GM21737 (cell line): ENCODE data around the gene KCNK5.

ENCODE experiments used
- ATAC-seq: cut with Tn5 transposase; IDR thresholded peaks from one replicate; pipeline ENCODE4 v1.9.1; 2021; ENCODE audit warnings: mild to moderate bottlenecking, moderate library complexity; ENCODE audit not compliant: unreplicated experiment

KCNK5 gene

DNA sequence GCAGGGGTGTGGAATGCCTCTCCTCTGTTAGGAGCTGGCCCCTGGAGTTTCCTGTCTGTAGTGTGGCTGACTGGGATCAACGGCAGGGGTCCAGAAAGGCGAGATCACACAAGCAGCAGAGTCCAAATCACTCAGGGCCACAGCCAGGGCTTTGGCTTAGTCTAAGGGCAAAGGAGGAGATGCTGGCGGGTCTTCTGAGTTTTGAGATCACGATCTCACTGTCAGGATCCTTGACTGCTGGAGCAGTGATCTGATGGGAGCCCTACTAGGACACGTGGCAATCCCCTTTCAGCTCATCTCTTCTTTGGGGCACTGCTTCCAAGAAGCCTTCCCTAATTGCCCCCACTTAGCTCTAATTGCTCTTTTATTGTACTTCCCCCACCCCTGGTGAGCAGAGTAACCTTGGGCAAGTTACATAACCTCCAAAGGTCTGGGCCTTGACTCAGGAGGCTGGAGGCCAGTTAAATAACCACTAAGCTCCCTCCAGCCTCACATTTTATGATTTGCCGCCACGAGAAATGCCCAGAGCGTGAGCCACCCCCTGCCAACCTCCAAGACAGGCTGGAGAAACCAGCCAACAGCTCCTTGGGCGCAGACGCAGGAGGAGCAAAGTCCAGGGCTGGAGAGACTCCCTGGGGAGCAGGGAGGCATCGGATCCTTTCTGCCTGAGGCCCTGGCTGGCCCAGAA lies 12.0 kb downstream of the KCNK5 start:
- ATAC-seq: no peak

DNA sequence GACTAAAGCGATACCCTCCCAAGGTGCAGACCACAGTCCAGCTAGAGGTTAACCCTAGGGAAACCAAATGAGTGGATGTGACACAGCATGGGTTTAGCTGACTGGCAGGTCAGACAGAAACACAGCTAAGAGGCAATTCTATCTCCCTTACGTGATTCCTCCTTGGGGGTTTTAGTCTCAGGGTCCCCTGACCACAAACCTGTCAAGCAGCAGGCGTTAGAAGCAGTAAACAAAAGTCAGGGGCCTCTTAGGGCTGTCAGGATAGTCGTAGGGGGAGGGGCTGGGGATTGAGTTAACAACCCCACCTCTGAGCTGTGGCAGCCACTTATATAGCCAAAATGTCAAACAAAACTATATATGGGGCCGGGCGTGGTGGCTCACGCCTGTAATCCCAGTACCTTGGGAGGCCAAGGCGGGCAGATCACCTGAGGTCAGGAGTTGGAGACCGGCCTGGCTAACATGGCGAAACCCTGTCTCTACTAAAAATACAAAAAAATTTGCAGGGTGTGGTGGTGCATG lies 13.6 kb downstream of the KCNK5 start:
- no peak for ATAC-seq

DNA sequence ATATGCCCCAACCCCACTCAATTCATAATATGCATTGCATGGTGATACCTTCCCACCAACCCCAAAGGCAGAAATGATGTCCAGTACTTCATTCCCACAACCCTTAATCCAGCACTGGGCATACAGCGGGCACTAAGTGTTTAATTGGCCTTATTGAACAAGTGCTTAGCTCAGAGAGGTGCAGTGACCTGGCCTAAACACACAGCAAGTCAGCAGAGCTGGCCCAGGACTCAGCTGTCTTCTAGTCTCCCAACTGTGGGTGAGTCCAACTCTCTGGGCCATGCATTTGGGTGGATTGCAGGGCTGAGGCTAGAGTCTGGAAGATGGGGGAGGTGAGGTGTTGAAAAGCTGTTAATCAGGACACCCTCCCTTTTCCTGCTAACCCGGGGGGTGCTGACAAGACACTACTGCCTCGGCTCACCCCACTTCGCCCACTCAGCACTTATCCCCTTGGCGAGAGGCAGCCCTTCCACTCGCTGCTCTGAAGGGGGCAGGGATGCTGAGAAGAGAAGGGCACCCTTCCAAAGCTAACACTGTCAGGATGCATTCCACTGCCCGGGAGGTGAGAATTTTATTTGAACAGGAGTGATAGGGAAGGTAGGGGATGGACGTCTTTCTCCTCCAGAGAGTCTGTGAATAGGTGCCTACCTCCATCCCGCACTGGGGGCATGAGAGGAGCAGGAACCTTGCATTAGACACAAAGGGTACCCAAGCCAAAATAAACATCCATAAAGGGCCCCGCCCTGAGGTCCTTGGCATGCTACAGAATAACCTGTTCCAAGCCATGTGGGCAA lies 14.2 kb downstream of the KCNK5 start:
- ATAC-seq: no peak

DNA sequence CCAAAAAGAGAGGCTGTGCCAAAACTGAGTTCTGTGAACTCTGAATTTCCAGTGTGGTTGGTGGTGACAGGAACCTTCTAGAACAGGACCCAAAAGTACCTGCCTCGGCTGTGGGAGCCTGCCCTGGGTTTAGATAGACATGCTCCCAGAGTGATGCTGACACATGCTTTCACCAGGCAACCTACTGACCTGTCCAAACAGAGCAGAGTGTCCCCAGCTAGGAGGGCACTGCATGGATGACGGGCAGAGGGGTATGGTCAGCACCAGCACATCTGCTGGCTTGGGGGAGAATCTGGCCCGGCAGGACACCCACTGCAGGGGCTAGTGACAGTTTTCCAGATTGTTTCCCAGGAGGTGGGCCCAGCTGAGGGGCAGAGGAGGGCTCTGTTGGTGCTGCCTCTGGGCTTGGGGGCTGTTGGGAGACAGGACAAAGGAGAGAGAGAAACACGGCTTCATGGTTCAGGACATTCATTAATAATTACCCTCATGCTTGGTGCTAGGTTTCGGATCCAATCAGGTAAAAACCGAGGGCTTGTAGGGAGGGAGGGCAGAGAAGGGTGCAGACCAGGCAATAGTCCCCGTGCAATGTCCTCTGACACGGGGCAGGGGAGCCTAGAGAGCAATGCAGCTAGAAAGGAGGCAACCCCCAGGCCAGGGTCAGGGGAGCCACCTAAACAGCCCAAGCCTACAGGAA lies 15.0 kb downstream of the KCNK5 start:
- no peak for ATAC-seq

DNA sequence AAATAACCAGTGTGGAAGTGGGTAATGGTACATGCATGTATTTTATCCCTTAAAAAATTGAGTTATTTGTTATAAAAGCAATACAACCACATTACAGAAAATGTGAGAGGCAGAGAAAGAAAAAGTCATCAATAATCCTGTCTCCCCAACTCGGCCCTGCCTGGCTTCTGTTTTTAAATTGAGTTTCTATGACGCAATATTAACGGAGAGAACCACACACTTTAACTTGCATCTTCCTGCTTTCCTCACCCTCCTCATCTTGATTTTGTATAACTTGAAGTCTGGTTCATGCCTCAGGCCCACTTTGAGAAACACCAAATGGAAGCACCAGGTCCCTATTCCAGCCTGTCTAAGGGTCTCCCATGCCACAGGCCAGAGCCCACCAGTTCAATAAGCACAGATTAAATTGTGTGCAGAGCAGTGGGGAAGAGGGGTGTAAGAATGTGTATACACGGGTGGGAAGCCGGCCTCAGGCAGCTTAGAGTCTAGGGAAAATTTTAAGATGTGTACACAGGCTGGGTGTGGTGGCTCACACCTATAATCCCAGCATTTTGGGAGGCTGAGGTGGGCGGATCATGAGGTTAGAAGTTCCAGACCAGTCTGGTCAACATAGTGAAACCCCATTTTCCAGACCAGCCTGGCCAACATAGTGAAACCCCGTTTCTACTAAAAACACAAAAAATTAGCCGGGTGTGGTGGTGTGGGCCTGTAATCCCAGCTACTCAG lies 15.9 kb downstream of the KCNK5 start:
- ATAC-seq: no peak

DNA sequence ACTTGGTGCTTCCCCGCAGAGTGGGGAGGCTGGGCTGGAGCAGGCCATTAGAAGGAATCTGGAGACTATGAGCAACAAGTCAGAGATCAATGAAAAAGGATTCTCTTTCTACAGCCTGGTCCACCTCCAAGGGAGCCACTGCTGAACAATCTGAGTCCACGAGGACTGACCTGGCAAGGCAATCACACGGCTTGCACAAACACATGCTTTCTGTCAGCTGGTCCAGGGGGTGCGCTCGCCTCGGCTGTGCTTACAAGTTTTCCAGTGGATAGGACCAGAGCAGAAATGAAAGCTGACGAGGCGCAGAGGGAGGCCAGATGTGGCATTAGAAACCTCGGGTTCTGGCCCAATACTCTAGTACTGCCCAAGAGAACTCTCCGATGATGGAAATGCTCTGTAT lies 18.1 kb downstream of the KCNK5 start:
- no peak for ATAC-seq

DNA sequence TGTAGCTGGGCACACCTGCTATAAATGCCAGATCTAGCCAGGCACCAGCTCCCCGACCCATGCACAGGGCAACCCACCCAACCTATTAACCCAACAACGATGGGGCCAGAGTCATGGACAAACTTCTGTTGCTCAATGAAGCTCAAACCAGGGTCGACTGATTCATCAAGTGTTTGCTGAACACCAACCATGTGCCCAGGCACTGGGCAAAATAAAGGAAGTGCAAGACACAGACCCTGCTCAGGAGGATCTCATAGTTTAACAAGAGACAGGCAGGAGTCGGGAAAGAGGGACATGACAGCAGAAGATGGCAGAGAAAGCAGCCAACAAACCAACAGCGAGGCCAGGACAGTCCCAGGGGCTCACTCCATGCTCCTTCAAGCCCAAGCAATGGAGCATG lies 18.8 kb downstream of the KCNK5 start:
- ATAC-seq: no peak

DNA sequence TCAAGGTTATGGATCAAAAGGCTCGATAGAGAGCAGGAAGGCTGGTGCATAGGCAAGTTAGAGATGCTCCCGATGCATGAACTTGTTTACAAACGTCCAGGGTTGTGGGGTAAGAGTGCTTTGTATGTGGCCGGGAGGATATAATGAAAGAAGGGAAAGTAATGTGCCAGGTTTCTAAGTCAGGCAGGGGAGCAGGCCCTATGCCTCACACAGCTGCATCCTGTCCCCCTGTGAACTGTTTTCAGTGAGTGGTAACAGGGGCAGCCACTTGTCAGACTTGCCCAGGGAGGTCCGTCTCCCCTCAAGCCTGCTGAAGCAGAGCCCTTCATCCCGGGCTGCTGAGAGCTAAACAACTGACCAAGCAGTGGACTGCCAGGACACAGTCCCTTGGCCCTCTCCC lies 19.4 kb downstream of the KCNK5 start:
- ATAC-seq: no peak

DNA sequence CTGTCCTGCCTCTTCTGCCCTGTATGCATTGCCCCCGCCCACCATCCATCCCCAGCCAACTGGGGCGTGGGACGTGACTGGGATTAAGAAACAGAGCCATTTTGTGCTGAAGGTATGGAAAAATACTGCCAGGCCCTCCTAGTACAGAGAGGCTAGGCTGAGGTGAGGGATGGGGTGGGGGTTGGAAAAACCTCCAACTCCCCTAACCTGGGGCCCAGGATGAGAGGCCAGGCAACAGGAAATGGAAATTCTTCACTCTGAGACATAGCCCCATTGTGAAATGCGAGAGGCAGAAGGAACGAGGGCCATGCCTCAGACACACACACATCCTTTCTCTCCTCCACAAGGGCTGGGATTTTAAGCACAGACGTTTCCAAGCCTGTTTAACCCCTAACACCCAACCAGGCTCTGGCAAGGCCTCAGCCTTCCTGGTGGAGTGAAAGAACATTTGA lies 19.9 kb downstream of the KCNK5 start:
- ATAC-seq: no peak

DNA sequence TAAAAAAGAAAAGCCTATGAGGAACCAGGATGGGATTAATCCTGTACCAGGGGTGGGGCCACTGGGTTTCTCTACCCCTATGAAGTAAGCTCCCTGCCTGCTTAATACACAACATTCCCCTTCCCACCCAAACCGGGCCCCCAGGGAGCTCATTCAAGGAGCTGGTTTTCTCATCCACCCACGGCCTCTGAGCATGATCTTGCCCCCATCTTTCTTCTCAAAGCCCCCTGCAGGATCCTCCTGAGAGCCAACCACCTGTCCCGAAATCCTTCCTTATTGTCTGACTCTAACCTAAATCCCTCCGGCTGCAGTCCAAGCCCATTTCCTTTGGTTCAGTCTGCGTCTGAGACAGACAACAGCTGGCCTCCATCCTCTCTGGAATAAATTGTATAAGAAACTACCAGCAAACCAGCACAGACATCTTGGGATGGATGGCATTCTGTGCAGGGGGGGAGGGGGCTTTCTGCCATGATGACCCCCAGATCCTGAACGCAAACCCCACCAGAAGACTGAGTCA lies 21.0 kb downstream of the KCNK5 start:
- no peak for ATAC-seq

DNA sequence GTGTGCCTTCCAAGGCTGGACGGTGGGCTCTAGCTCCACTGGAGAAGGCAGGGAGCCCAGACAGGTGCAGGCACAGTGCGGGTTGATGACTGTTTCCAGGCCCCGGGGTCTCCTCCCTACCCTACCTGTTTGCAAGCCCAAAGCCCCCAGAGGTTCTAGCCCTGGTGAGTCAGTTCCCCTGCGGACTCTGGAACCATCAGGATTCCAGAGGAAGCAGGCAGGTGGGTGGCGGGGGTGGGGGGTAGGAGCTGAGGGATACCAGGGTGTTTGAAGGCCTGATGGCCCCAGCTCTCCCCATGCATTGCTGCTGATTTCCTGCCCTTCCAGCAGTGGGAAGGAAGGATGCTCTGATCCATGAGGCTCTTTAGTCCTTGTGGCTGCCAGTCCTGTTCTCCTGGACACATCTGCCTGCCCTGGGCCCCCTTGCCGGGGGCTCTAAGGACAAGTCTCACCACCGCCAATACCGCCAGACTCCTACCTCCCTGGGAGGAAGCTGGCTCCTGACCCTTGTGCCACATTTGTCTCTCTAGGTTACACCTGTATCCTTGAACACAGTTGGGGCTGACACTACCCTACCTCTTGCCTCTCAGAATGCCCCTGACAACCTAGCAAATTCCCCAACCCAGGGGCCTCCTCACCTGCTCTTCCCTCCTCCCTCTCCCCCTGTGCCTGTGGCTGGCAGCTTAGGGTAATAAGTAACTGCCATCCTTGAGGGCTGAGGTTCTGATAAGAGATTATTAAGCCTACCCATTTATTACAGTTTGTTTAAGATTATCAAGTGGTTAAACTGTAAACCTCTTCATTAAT lies 21.7 kb downstream of the KCNK5 start:
- ATAC-seq: no peak

DNA sequence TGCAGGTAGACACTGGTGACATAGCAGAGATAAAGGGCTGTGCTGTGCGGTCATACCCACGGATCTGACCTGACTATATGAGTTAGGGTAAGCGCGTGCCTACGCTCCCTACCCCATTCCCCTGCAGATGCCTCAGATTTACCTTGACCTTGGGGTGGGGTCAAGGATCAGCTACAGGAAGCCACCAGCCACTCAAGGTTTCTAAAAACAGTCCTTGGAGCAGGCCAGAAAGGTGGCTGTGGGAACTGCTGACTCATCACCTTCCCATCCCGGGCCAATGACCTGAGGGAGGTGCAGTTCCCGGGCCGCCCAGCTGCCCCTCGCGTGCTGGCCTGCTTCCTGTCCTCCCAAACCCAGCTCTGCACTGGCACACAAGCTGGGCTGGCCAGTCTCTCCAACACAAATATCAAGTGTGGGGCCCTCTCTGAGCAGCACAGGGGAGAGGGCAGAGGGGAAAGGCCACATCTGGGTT lies 23.0 kb downstream of the KCNK5 start:
- ATAC-seq: no peak

DNA sequence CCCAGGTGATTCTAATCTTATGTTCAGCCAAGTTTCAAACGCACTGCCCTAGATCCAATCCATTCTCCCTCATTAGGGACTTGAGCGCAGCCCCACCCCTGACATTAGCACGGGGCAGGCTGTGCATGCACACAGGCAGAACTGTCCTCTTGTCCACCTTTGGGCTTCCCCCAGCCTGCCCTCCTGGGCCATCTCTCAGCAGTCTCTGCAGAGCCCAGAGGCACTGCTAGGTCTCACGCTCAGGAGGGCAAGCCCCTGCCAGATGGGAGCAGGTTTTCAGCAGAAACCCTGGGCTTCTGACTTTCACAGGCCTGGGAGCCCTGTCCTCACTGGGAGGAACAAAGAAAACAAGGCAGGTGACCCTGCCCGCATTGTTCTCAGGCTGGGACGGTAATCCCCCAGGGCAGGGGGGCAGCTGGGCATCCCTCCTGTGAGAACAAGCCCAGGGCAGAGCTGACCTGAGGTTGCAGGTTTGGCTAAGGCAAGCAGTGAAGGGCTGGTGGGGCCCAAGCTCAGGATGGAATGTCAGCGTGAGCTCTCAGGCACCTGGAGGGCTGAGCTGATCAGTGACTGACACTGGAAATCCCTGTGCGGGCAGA lies 24.5 kb downstream of the KCNK5 start:
- ATAC-seq: no peak

DNA sequence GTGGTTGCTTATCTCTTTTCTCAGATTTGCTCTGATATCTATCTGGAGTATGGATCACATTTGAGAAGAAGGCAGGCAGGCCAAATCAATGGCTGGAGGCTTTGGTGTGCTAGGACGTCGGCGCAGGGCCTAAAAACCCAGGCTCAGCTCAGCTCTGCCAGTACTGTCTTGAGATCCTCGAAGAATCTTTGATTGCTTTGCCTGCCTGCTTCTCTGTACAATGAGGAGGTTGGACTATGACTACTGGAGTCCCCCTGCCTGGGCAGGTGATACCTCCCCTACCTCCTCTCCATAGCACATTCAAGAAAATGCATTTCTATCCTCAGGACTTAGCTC lies 25.1 kb downstream of the KCNK5 start:
- no peak for ATAC-seq

DNA sequence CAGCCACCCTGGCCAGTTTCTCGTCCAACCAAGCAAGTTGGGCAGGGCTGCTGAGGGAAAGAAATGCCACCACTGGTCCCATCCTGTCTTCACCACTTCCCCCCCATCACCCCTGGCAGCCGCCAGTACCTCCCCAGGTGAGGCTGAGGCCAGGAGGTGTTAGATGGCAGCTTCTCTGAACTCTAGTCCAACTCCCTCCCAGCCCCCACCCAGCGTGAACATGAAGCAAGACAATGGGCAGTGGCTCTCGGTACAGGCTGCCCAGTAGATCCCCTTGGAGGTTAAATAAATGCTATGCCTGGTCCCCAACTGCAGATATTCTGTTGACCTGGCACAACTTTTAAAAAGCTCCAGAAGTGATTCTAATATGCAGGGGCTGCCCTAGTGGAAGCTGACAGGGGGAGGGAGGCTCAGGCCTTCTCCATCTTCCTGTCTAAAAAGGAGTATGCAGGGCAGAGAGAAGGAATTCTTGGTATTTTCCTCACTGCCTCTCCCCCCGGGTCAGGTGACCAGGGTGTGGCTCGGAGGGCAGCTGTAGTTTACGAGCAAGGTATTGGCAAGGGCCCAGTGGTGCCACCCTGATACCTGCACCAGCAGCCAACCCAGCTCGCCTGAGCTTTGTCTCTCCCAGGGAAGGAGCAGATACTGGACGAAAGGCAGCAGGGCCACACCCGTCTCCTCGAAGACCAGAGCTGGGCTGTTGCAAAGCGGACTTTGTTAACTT lies 25.7 kb downstream of the KCNK5 start:
- ATAC-seq: no peak

DNA sequence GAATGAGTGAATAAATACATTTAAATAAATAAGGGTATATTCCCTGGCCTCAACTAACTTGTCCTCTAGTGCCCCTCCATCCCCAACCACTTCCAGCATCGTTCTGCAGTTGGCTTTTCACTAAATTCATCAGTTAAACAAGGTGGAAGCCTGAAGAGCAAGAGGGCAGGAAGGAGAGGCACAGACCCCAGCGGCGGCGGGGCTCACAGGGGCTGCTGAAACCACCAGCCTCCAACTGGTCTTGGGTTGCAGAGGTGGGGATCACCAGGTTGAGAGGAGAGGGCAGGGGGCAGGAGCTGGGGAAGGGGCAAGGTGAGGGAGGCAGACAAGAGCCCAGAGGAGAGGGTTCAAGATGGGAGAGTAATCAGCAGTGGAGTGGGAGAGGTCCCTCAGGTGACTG lies 27.1 kb downstream of the KCNK5 start:
- no peak for ATAC-seq

DNA sequence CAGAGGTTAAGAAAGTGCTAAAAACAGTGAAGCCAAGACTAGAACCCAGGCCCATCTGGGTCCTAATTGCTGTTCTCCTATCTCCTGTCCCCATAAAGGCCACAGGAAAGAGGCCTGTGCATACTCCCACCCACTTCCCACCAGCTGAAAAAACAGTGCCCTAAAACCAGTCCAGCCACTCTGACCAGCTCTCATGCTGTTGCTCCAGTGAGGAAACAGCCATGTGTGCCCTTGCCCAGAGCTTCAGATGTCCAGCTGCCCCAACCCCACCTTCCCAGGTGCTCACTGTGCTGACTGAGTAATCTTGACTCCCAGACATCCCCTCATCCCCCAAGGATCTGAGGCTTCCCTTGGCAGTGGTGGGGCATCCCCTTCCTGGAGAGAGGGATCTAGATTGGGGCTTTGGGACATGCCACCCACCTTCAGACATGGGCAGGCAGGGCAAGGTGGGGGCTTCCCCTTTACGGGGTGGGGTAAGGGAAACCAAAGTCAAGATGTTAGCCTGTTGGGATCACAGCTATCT lies 28.7 kb downstream of the KCNK5 start:
- ATAC-seq: no peak

DNA sequence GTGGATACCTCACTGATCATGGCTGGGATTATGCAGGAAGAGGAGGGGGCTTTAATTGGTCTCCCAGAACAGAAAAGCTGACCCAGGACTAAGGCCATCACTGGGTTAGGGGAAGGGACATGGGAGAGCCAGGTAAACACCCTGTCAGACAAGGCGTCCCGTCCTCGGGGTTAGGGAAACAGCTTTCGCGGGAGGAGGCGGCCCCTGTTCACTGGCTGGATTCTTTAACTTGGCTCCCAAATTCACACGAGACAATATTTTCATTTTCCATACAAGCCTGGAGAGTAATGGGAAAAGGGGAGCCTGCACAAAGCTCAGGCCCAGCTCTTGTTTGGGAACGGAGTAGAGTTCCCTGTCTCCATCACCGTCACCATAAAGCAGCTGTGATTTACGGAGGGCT lies 29.3 kb downstream of the KCNK5 start:
- ATAC-seq: no peak
